GM18907 (cell line): ENCODE data around the gene OR4N5.
"Not testable (repeated sequence)": the region's sequence is repeated elsewhere in the genome, so short reads cannot be mapped to it uniquely, and the experiment has no call there.

Experiments used
- ATAC-seq: cut with Tn5 transposase; IDR thresholded peaks from one replicate; pipeline ENCODE4 v1.9.1; 2021; ENCODE audit warnings: mild to moderate bottlenecking, moderate library complexity; ENCODE audit not compliant: unreplicated experiment

OR4N5 gene

GRCh38 chr14:20138520-20138919, at the start of gene OR4N5:
OR4N5 (plus strand) TSS chr14:20138820; CDS start chr14:20143736, 4,916 bp downstream.
- ATAC-seq, result no peak

- ATAC-seq, result no peak
Measured at GRCh38 chr14:20092050-20092449, 46.6 kb upstream of the OR4N5 start.

- no peak for ATAC-seq
Measured at GRCh38 chr14:20093442-20093841, 45.2 kb upstream of the OR4N5 start.

- not testable (repeated sequence) for ATAC-seq
Measured at GRCh38 chr14:20098926-20099770, 39.5 kb upstream of the OR4N5 start.

- ATAC-seq, result no peak
Measured at GRCh38 chr14:20110438-20110837, 28.2 kb upstream of the OR4N5 start, which contains the start of gene OR4K17. OR4K17 (plus strand) TSS chr14:20110739; CDS start chr14:20117500, 6,761 bp downstream.

- no peak for ATAC-seq
Measured at GRCh38 chr14:20112321-20112720, 26.3 kb upstream of the OR4N5 start.

GRCh38 chr14:20116748-20117147, 21.9 kb upstream of the OR4N5 start:
- ATAC-seq, result no peak

- no peak for ATAC-seq
Measured at GRCh38 chr14:20118795-20119194, 19.8 kb upstream of the OR4N5 start.

GRCh38 chr14:20143911-20144310, 5.3 kb downstream of the OR4N5 start:
- ATAC-seq, result no peak

GRCh38 chr14:20144820-20145219, 6.2 kb downstream of the OR4N5 start:
- no peak for ATAC-seq

GRCh38 chr14:20164462-20164861, 25.8 kb downstream of the OR4N5 start:
- ATAC-seq, result no peak

- ATAC-seq, result no peak
Measured at GRCh38 chr14:20167091-20167490, 28.5 kb downstream of the OR4N5 start.

- ATAC-seq, result not testable (repeated sequence)
Measured at GRCh38 chr14:20169852-20170251, 31.2 kb downstream of the OR4N5 start.

GRCh38 chr14:20174205-20174604, 35.6 kb downstream of the OR4N5 start:
- ATAC-seq, result not testable (repeated sequence)

GRCh38 chr14:20176330-20176729, 37.7 kb downstream of the OR4N5 start:
- ATAC-seq, result no peak

- ATAC-seq, result no peak
Measured at GRCh38 chr14:20177433-20177974, 38.9 kb downstream of the OR4N5 start.

GRCh38 chr14:20179218-20179617, 40.6 kb downstream of the OR4N5 start:
- ATAC-seq, result no peak

- ATAC-seq, result no peak
Measured at GRCh38 chr14:20179880-20180279, 41.3 kb downstream of the OR4N5 start.

GRCh38 chr14:20180486-20180885, 41.9 kb downstream of the OR4N5 start:
- ATAC-seq, result no peak

- ATAC-seq, result no peak
Measured at GRCh38 chr14:20184181-20184580, 45.6 kb downstream of the OR4N5 start.

- no peak for ATAC-seq
Measured at GRCh38 chr14:20190596-20190995, 52.0 kb downstream of the OR4N5 start, which contains the start of gene OR11G2. OR11G2 (plus strand) TSS chr14:20190896; CDS start chr14:20197438, 6,542 bp downstream.

GRCh38 chr14:20191396-20191795, 52.8 kb downstream of the OR4N5 start:
- ATAC-seq, result no peak
